Osteocyte (in vitro differentiated cells): ENCODE measurements around the gene CNDP1. TPM values are rescaled to one million over a fixed set of nuclear protein-coding genes. Genes with fewer than 3 reads are reported as not detected.

Experiments used
- DNase-seq: peaks from one replicate; pipeline ENCODE4 v3.0.0; 2021; ENCODE audit warnings: mixed read lengths; ENCODE audit not compliant: unreplicated experiment; ENCODE audit errors: extremely low spot score
- H3K27ac Mint-ChIP-seq: one replicate; pipeline ENCODE4 v1.8.0; 2021; ENCODE audit warnings: mild to moderate bottlenecking, mixed read lengths; ENCODE audit not compliant: unreplicated experiment
- H3K27me3 Mint-ChIP-seq: one replicate; pipeline ENCODE4 v1.8.0; 2021; ENCODE audit warnings: mixed read lengths; ENCODE audit not compliant: unreplicated experiment
- H3K36me3 Mint-ChIP-seq: one replicate; pipeline ENCODE4 v1.8.0; 2021; ENCODE audit warnings: mixed read lengths; ENCODE audit not compliant: unreplicated experiment
- H3K4me1 Mint-ChIP-seq: one replicate; pipeline ENCODE4 v1.8.0; 2021; ENCODE audit warnings: mixed read lengths; ENCODE audit not compliant: unreplicated experiment
- H3K4me3 Mint-ChIP-seq: one replicate; pipeline ENCODE4 v1.8.0; 2021; ENCODE audit warnings: mild to moderate bottlenecking, moderate library complexity, mixed read lengths; ENCODE audit not compliant: unreplicated experiment
- H3K9me3 Mint-ChIP-seq: one replicate; pipeline ENCODE4 v1.8.0; 2021; ENCODE audit warnings: mixed read lengths; ENCODE audit not compliant: unreplicated experiment
- total RNA-seq: library from RNA; stranded (reverse); gene quantifications from 2 replicates; pipeline ENCODE4 v1.2.1, GENCODE V29; 2021
- TF ChIP-seq, protein P1 (sequence below): fragments of 200-600 bp; sonication (generic); IDR thresholded peaks from 2 replicates; pipeline ENCODE4 v1.5.0; 2021; ENCODE audit warnings: antibody characterized with exemption, mild to moderate bottlenecking, moderate library complexity

Gene CNDP1
- total RNA-seq, 1 donor from 2014 or later = not detected

GRCh38 chr18:74509856-74510769 is 24.2 kb upstream of the CNDP1 start:
- Mint-ChIP-seq H3K9me3 (no peaks in the 10 kb centered on the region), H3K4me3 (no peak overlapping the region), H3K4me1 (no peaks in the 10 kb centered on the region), H3K27ac (no peak overlapping the region), H3K36me3 (peaks cover 54% of the 10 kb centered on the region), H3K27me3 (no peaks in the 10 kb centered on the region)
- DNase-seq = no peak
- TF ChIP-seq, protein P1, sequence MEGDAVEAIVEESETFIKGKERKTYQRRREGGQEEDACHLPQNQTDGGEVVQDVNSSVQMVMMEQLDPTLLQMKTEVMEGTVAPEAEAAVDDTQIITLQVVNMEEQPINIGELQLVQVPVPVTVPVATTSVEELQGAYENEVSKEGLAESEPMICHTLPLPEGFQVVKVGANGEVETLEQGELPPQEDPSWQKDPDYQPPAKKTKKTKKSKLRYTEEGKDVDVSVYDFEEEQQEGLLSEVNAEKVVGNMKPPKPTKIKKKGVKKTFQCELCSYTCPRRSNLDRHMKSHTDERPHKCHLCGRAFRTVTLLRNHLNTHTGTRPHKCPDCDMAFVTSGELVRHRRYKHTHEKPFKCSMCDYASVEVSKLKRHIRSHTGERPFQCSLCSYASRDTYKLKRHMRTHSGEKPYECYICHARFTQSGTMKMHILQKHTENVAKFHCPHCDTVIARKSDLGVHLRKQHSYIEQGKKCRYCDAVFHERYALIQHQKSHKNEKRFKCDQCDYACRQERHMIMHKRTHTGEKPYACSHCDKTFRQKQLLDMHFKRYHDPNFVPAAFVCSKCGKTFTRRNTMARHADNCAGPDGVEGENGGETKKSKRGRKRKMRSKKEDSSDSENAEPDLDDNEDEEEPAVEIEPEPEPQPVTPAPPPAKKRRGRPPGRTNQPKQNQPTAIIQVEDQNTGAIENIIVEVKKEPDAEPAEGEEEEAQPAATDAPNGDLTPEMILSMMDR = no peak

DNA sequence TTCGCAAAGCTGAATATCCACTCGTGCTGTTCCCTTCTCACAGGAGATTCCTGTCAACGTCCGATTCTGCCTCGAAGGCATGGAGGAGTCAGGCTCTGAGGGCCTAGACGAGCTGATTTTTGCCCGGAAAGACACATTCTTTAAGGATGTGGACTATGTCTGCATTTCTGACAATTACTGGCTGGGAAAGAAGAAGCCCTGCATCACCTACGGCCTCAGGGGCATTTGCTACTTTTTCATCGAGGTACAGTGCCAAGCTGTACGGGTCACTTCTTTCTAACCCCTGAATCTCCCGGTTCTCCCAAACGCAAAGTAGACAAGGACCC is 23.6 kb upstream of the CNDP1 start:
- Mint-ChIP-seq H3K27me3 (no peaks in the 10 kb centered on the region), H3K9me3 (no peaks in the 10 kb centered on the region), H3K27ac (no peak overlapping the region), H3K4me3 (no peak overlapping the region), H3K4me1 (no peaks in the 10 kb centered on the region), H3K36me3 (peaks cover 51% of the 10 kb centered on the region)
- TF ChIP-seq, protein P1 = no peak
- DNase-seq = no peak

DNA sequence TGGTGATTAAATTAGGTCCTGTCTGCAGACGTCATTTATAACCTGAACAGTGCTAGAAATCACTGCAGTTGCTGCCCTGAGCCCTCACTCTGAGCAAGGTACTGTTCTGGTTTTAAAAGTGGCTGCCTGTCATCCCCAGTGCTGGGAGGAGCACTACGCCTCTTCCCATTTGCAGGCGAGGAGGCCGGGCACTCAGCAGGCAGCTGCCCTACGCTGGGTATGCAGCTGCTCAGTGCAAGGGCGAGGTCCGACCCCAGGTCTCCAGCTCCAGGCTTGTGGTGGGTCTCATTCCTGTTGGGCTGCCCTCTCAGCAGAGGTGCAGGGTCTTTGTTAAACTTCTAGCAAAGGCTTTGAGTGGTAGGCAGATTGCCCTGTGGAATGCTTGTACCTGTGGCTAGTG is 22.5 kb upstream of the CNDP1 start:
- Mint-ChIP-seq H3K4me3 (no peak overlapping the region), H3K36me3 (peaks cover 45% of the 10 kb centered on the region), H3K27ac (no peak overlapping the region), H3K9me3 (no peaks in the 10 kb centered on the region), H3K4me1 (no peaks in the 10 kb centered on the region), H3K27me3 (no peaks in the 10 kb centered on the region)
- no peak for DNase-seq
- TF ChIP-seq, protein P1 = no peak

GRCh38 chr18:74512321-74513053 is 21.8 kb upstream of the CNDP1 start:
- no peaks in the 10 kb centered on the region for H3K27me3 Mint-ChIP-seq
- no peaks in the 10 kb centered on the region for H3K4me1 Mint-ChIP-seq
- H3K9me3 Mint-ChIP-seq = no peaks in the 10 kb centered on the region
- TF ChIP-seq, protein P1 = no peak
- no peak overlapping the region for H3K4me3 Mint-ChIP-seq
- no peak overlapping the region for H3K27ac Mint-ChIP-seq
- peaks cover 43% of the 10 kb centered on the region for H3K36me3 Mint-ChIP-seq
- DNase-seq = no peak
